H1 (cell line): ENCODE results near the gene RPL41. TPM values are rescaled to one million over a fixed set of nuclear protein-coding genes. Genes with fewer than 3 reads are reported as not detected.
A peak's percentile ranks its signal among the peaks of the same experiment; 100 is the strongest.

Source experiments
- CTCF ChIA-PET: fragments of 300-600 bp; sonication (Branson Sonifier 250); formaldehyde crosslinking; loops from one replicate; lab custom pipeline; 2021; ENCODE audit not compliant: partially characterized antibody; lab: Charles Lee
- POLR2A ChIA-PET: fragments of 300-600 bp; sonication (Branson Sonifier 250); formaldehyde crosslinking; loops from one replicate; lab custom pipeline; 2021; ENCODE audit warnings: inconsistent platforms; ENCODE audit not compliant: partially characterized antibody; lab: Charles Lee
- DNase-seq, 2 experiments: peaks; one replicate each; pipeline versions ENCODE4 v3.0.0 to v3.0.0-alpha.2; 2010 to 2022; ENCODE audit warnings: low spot score in 2 of 2, low read depth in 1 of 2, mixed read lengths in 1 of 2
- FAIRE-seq: peaks from 2 replicates; lab custom pipeline; 2011; peaks lifted over from hg19 to GRCh38; lab: Jason Lieb, UNC
- H2AFZ ChIP-seq: 2 replicates; pipeline ENCODE4 v1.8.1; 2012; ENCODE audit warnings: low read length, inconsistent platforms
- H2AK5ac ChIP-seq: 2 replicates; pipeline ENCODE4 v1.6.1; 2013; ENCODE audit warnings: low read depth, low read length
- H2BK120ac ChIP-seq: replicated peaks from 2 replicates; pipeline ENCODE3; 2013; ENCODE audit warnings: low read depth, low read length, inconsistent platforms
- H2BK12ac ChIP-seq: 2 replicates; pipeline ENCODE4 v1.6.1; 2013; ENCODE audit warnings: low read depth, low read length
- H2BK15ac ChIP-seq: 2 replicates; pipeline ENCODE4 v1.6.1; 2013; ENCODE audit warnings: low read length
- H2BK20ac ChIP-seq: 2 replicates; pipeline ENCODE4 v1.6.1; 2013; ENCODE audit warnings: low read length
- H2BK5ac ChIP-seq: 2 replicates; pipeline ENCODE4 v1.6.1; 2013; ENCODE audit warnings: low read depth, low read length
- H3K14ac ChIP-seq: 2 replicates; pipeline ENCODE4 v1.6.1; 2013; ENCODE audit warnings: inconsistent platforms; ENCODE audit not compliant: insufficient read length
- H3K18ac ChIP-seq: 2 replicates; pipeline ENCODE4 v1.6.1; 2013; ENCODE audit warnings: low read length; ENCODE audit errors: extremely low read depth
- H3K23ac ChIP-seq: 2 replicates; pipeline ENCODE4 v1.6.1; 2013; ENCODE audit warnings: inconsistent platforms; ENCODE audit not compliant: insufficient read length
- H3K23me2 ChIP-seq: 2 replicates; pipeline ENCODE4 v1.6.1; 2013; ENCODE audit warnings: low read depth, low read length
- H3K27ac ChIP-seq: 2 replicates; pipeline ENCODE4 v1.6.1; 2011; ENCODE audit warnings: low read depth, low read length, inconsistent platforms
- H3K27me3 ChIP-seq, 4 experiments: replicated peaks in 1 of 4; 1 replicate in 1 of 4; 2 replicates in 3 of 4; pipeline versions ENCODE4 v1.6.1 to v1.8.1; 2011 to 2013; ENCODE audit warnings: low read length in 3 of 4, mild to moderate bottlenecking in 3 of 4, inconsistent platforms in 2 of 4, mixed read lengths in 2 of 4, moderate library complexity in 1 of 4; ENCODE audit not compliant: control insufficient read depth in 3 of 4, insufficient read depth in 3 of 4; ENCODE audit errors: extremely low read depth in 1 of 4
- H3K36me3 ChIP-seq, 4 experiments: 2 replicates each; pipeline versions ENCODE4 v1.6.1 to v1.8.1; 2011 to 2013; ENCODE audit warnings: mild to moderate bottlenecking in 4 of 4, low read length in 3 of 4, moderate library complexity in 2 of 4, control low read depth in 1 of 4, inconsistent platforms in 1 of 4; ENCODE audit not compliant: insufficient read depth in 4 of 4, control insufficient read depth in 2 of 4
- H3K4ac ChIP-seq: replicated peaks from 2 replicates; pipeline ENCODE3; 2013; ENCODE audit warnings: low read length, low read depth, mixed read lengths, inconsistent platforms; ENCODE audit not compliant: insufficient read length
- H3K4me1 ChIP-seq, 4 experiments: replicated peaks in 1 of 4; 1 replicate in 1 of 4; 2 replicates in 3 of 4; pipeline versions ENCODE4 v1.6.1 to v1.8.1; 2011 to 2013; ENCODE audit warnings: low read length in 3 of 4, inconsistent platforms in 2 of 4, mixed read lengths in 1 of 4; ENCODE audit not compliant: insufficient read depth in 4 of 4, control insufficient read depth in 3 of 4
- H3K4me2 ChIP-seq, 2 experiments: 2 replicates each; pipeline versions ENCODE4 v1.6.1 to v1.8.1; 2011 to 2013; ENCODE audit warnings: low read depth in 2 of 2, low read length in 2 of 2, control low read depth in 1 of 2, inconsistent platforms in 1 of 2, mild to moderate bottlenecking in 1 of 2; ENCODE audit not compliant: insufficient read depth in 1 of 2
- H3K4me3 ChIP-seq, 4 experiments: fragments of 200-600, 300-600 bp in 1 of 4; sonication (generic), shearing (Covaris generic), sonication (Bioruptor Twin) in 1 of 4; 2 replicates each; pipeline versions ENCODE4 v1.5.1 to v1.8.1; 2011 to 2016; ENCODE audit warnings: low read length in 4 of 4, low read depth in 3 of 4, control low read depth in 2 of 4, inconsistent platforms in 2 of 4, mild to moderate bottlenecking in 2 of 4, mixed read lengths in 1 of 4, moderate library complexity in 1 of 4; ENCODE audit not compliant: insufficient read depth in 2 of 4; ENCODE audit errors: extremely low read depth in 1 of 4
- H3K56ac ChIP-seq: replicated peaks from 2 replicates; pipeline ENCODE3; 2013; ENCODE audit warnings: low read depth, mild to moderate bottlenecking, mixed read lengths, low read length, inconsistent platforms; ENCODE audit not compliant: insufficient read length
- H3K79me1 ChIP-seq: 2 replicates; pipeline ENCODE4 v1.6.1; 2013; ENCODE audit warnings: low read depth, low read length, control low read depth
- H3K79me2 ChIP-seq, 2 experiments: 2 replicates each; pipeline versions ENCODE4 v1.6.1 to v1.8.1; 2012 to 2013; ENCODE audit warnings: low read length in 2 of 2, mild to moderate bottlenecking in 2 of 2, inconsistent platforms in 1 of 2; ENCODE audit not compliant: insufficient read depth in 2 of 2, control insufficient read depth in 1 of 2
- H3K9ac ChIP-seq, 4 experiments: replicated peaks in 1 of 4; 1 replicate in 1 of 4; 2 replicates in 3 of 4; pipeline versions ENCODE4 v1.6.1 to v1.8.1; 2011 to 2013; ENCODE audit warnings: low read depth in 3 of 4, low read length in 3 of 4, control low read depth in 2 of 4, mild to moderate bottlenecking in 2 of 4, moderate library complexity in 2 of 4, inconsistent platforms in 1 of 4; ENCODE audit errors: extremely low read depth in 1 of 4
- H3K9me3 ChIP-seq, 2 experiments: 2 replicates each; pipeline versions ENCODE4 v1.6.1 to v1.8.1; 2012 to 2013; ENCODE audit warnings: mild to moderate bottlenecking in 2 of 2, moderate library complexity in 2 of 2, control low read depth in 1 of 2, inconsistent platforms in 1 of 2, low read depth in 1 of 2, low read length in 1 of 2, mixed read lengths in 1 of 2; ENCODE audit not compliant: insufficient read depth in 2 of 2
- H4K20me1 ChIP-seq, 2 experiments: replicated peaks in 1 of 2; 2 replicates each; pipeline versions ENCODE3 to v1.8.1; 2011 to 2013; ENCODE audit warnings: inconsistent platforms in 2 of 2, low read length in 2 of 2, mild to moderate bottlenecking in 1 of 2; ENCODE audit not compliant: insufficient read depth in 2 of 2, control insufficient read depth in 1 of 2
- H4K5ac ChIP-seq: 2 replicates; pipeline ENCODE4 v1.6.1; 2013; ENCODE audit warnings: low read length, low read depth, mixed read lengths, inconsistent platforms; ENCODE audit not compliant: insufficient read length
- H4K8ac ChIP-seq: 2 replicates; pipeline ENCODE4 v1.8.0; 2013; ENCODE audit warnings: mild to moderate bottlenecking, moderate library complexity, low read length, inconsistent platforms; ENCODE audit not compliant: insufficient read depth; ENCODE audit errors: extremely low read depth
- H4K91ac ChIP-seq: replicated peaks from 2 replicates; pipeline ENCODE3; 2013; ENCODE audit warnings: low read length, mixed read lengths, inconsistent platforms; ENCODE audit not compliant: insufficient read length
- CHD1 ChIP-seq: IDR thresholded peaks from 2 replicates; pipeline ENCODE4 v1.6.1; 2012; ENCODE audit warnings: low read depth, low read length, improper control_type of control experiment
- KDM4A ChIP-seq: IDR thresholded peaks from one replicate; pipeline ENCODE4 v1.7.1; 2012; ENCODE audit warnings: low read depth, mild to moderate bottlenecking, moderate library complexity, low read length, inconsistent platforms; ENCODE audit not compliant: severe bottlenecking
- POLR2AphosphoS5 ChIP-seq: IDR thresholded peaks from 2 replicates; pipeline ENCODE4 v1.6.1; 2011; ENCODE audit warnings: low read depth, low read length
- WGBS, 2 experiments: shearing (Covaris generic) in 1 of 2; methylation state at CpG; one replicate each; pipeline versions ENCODE4 v1.1.6 to v1.1.7; 2013 to 2015; ENCODE audit warnings: low lambda C conversion rate in 2 of 2, mixed read lengths in 2 of 2, inconsistent platforms in 1 of 2, low coverage in 1 of 2, missing lambda C conversion rate in 1 of 2; ENCODE audit not compliant: insufficient replicate concordance in 2 of 2, insufficient coverage in 1 of 2, insufficient read length in 1 of 2; ENCODE audit errors: extremely low coverage in 1 of 2, missing lambda C conversion rate in 1 of 2; 5-methylcytosine and 5-hydroxymethylcytosine counted together
- polyA plus RNA-seq, 7 experiments: library from polyadenylated mRNA; depleted of rRNA in 3 of 7; stranded (reverse) in 5 of 7; unstranded in 2 of 7; fragments of >200 nt in 5 of 7; fragments of 200-250 nt in 2 of 7; gene quantifications; 1 replicate in 5 of 7; 2 replicates in 1 of 7; 4 replicates in 1 of 7; pipeline versions ENCODE4 v1.2.1 to v1.2.3, GENCODE V29; 2011 to 2013; ENCODE audit warnings: missing spikeins in 2 of 7, mixed read lengths in 2 of 7
- total RNA-seq: library from RNA; stranded (reverse); fragmentation: NEBNext Ultra II Directional; extraction: Animal tissue kit (Norgen Biotek cat#: 25700); gene quantifications from 2 replicates; pipeline ENCODE4 v1.2.1, GENCODE V29; 2021
- TF ChIP-seq, protein P1 (sequence below): IDR thresholded peaks from 2 replicates; pipeline ENCODE4 v1.6.1; 2012; ENCODE audit warnings: low read length, inconsistent platforms

The RPL41 gene
- total and polyA plus RNA-seq, 2 of the 8 experiments (the other 6 are each of a cell fraction or from before 2014, with no cell fraction given), result 4,440 to 16,488 TPM

DNA sequence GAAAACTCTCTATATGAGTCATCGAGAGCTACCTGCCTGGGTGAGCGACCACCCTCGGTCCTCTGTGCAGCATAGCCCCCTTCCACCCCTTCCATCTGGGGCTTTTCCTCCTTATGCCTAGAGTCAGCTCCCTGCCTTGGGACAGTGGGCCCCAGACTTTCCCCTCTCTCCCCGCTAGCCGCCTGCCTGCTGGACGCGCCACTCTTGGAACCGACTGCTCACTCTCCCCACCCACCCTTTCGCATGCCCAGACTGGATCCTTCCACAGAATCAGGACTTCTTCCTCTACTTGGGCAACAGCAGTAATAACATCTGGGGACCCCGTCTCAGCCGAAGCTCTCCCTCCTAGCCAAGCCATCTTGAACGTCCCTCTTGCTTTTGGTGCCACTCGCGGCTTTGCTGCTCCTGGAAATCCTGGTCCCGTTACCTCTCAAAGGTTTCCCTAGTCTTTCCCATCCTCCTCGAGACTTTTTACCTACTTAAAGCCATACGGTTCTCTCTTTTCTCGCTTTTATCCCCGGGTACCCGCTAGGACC, 12.3 kb downstream of the RPL41 start:
- peak overlapping the region; percentile 92 to 93 (median 92) for H3K9ac ChIP-seq
- peak overlapping the region; percentile 79 to 95 (median 90) for H3K4me3 ChIP-seq
- H3K27ac ChIP-seq, result peak overlapping the region; percentile 88
- H3K79me1 ChIP-seq, result no peaks in the 10 kb centered on the region
- peak overlapping the region; percentile 3; the same call in 1 of the 2 replicates for H2AFZ ChIP-seq
- peak overlapping the region; percentile 96 to 98 for H3K4me2 ChIP-seq
- 2% methylated on average over 18 of the region's 20 CpGs; no CpG with 5 or more reads in 1 of the 2 experiments for WGBS, 2 experiments
- peak overlapping the region; percentile 90 for H2BK5ac ChIP-seq
- peak overlapping the region; percentile 66 for H3K4ac ChIP-seq
- TF ChIP-seq POLR2AphosphoS5, result 0 out of 2 replicates have a peak, but pooled peaks have one; percentile 19
- peak; percentile 45 for TF ChIP-seq KDM4A
- 0 out of 2 replicates have a peak, but pooled peaks have one; percentile 35 for TF ChIP-seq CHD1
- TF ChIP-seq, protein P1, sequence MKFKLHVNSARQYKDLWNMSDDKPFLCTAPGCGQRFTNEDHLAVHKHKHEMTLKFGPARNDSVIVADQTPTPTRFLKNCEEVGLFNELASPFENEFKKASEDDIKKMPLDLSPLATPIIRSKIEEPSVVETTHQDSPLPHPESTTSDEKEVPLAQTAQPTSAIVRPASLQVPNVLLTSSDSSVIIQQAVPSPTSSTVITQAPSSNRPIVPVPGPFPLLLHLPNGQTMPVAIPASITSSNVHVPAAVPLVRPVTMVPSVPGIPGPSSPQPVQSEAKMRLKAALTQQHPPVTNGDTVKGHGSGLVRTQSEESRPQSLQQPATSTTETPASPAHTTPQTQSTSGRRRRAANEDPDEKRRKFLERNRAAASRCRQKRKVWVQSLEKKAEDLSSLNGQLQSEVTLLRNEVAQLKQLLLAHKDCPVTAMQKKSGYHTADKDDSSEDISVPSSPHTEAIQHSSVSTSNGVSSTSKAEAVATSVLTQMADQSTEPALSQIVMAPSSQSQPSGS, result no peak
- H4K20me1 ChIP-seq, result peaks cover 0 to 2% of the 10 kb centered on the region in 2 experiments
- peaks cover 11 to 34% (median 28%) of the 10 kb centered on the region in 4 experiments for H3K36me3 ChIP-seq
- peak overlapping the region; percentile 89; the same call in 1 of the 2 replicates for H2AK5ac ChIP-seq
- H4K5ac ChIP-seq, result peak overlapping the region; percentile 72
- peaks cover 12% of the 10 kb centered on the region for H3K23me2 ChIP-seq
- peak overlapping the region; percentile 48 for H4K91ac ChIP-seq
- H3K56ac ChIP-seq, result peak overlapping the region; percentile 63
- H4K8ac ChIP-seq, result peak overlapping the region; percentile 96; the same call in 1 of the 2 replicates
- no peaks in the 10 kb centered on the region for H3K27me3 ChIP-seq
- no peak overlapping the region for H2BK20ac ChIP-seq
- H2BK15ac ChIP-seq, result peak overlapping the region; percentile 93; the same call in 1 of the 2 replicates
- CTCF ChIA-PET, result interaction anchor here (0.5 to 5.4 kb wide), 12 partner anchors 9 to 1325 kb away, joined by 3 to 46 read pairs (median 6); partner anchors contain the start of genes SMARCC2 and ZC3H10
- peak overlapping the region; percentile 20 for H3K14ac ChIP-seq
- H2BK12ac ChIP-seq, result peak overlapping the region; percentile 22; the same call in 1 of the 2 replicates
- DNase-seq (no peak), FAIRE-seq (no peak)
- H3K23ac ChIP-seq, result no peak overlapping the region
- no peak overlapping the region for H2BK120ac ChIP-seq
- no peaks in the 10 kb centered on the region; a peak in 1 of 4 replicates for H3K9me3 ChIP-seq
- H3K79me2 ChIP-seq, result peaks cover 0 to 10% of the 10 kb centered on the region in 2 experiments; a peak in 1 of 4 replicates
- H3K18ac ChIP-seq, result peak overlapping the region; percentile 85; the same call in 1 of the 2 replicates
- POLR2A ChIA-PET, result interaction anchor here (0.9 to 5.3 kb wide), 13 partner anchors 7 to 138 kb away, joined by 3 to 161 read pairs (median 5); partner anchors contain the start of genes COQ10A, MYL6B, PA2G4 and RNF41
- H3K4me1 ChIP-seq, result peaks cover 0 to 13% (median 5%) of the 10 kb centered on the region in 4 experiments; a peak in 5 of 7 replicates
